ENCODE results near the gene ICAM5.
"Not testable (repeated sequence)": the region's sequence is repeated elsewhere in the genome, so short reads cannot be mapped to it uniquely, and the experiment has no call there.

ICAM5 gene

DNA sequence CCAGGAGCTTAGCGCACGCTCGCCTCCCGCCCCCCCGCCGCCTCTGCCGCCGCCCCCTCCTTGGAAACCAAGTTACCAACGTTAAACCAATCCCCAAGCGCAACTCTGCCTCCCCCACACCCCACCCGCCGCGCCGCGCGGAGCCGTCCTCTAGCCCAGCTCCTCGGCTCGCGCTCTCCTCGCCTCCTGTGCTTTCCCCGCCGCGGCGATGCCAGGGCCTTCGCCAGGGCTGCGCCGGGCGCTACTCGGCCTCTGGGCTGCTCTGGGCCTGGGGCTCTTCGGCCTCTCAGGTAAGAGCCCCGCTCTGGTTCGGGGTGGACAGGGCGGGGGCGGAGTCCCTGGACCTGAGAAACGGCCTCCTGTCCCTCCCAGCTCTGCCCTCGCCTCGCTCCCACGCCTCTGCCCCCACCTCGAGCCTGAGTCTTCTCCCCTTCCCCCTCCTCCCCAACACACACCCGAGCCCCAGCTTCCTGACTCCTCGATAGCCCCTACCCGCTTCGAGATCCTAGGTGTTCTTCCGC lies at the start of gene ICAM5:
TSS of gene ICAM5 (plus strand) at position 117 of the 521 bp plus-strand sequence. CDS start at position 209, 92 bp downstream.
- DNase-seq (ENCODE audit: low read depth), result peak; percentile 31

GRCh38 chr19:10241826-10242449 lies 47.8 kb upstream of the ICAM5 start:
- not testable (repeated sequence) for DNase-seq (ENCODE audit: low read depth)

- no peak for DNase-seq (ENCODE audit: low read depth)
These were observed 46.1 kb upstream of the ICAM5 start for GRCh38 chr19:10243606-10244005.

DNA sequence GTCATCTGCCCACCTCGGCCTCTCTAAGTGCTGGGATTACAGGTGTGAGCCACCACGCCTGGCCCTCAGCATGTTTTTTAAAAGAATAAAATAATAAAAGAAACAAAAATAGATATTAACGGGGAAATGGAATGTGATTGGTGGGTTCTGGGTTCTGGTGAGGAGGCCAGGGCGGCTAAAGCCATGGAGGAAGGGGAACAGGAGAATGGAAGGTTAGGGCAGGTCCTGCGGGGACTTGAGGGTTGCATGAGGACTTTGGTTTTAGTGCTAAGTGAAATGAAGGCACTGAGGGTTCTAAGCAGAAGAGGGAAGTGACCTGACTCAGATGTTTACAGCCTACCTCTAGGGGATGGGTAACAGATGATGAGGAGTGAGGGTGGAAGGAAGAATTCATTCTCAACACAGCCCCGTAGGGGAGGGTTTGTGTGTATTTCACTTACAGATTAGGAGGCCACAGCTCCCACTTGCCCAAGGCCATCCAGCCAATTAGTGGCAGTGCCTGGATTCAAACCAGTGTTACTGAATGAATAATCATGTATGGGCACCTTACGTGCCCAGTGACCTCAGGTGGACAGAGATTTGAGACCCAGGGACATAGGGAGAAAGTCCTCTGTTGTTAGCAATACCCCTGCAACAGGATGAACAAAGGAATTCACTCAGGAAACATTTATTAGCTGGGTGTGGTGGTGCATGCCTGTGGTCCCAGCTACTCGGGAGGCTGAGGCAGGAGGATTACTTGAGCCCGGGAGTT lies 44.4 kb upstream of the ICAM5 start:
- DNase-seq (ENCODE audit: low read depth), result no peak

GRCh38 chr19:10246511-10246910 lies 43.2 kb upstream of the ICAM5 start:
- no peak for DNase-seq (ENCODE audit: low read depth)

GRCh38 chr19:10251792-10252694 lies 37.7 kb upstream of the ICAM5 start, which contains the start of gene MRPL4:
Gene MRPL4, plus strand, starts transcription at chr19:10252214. Its CDS starts 40 bp downstream, at chr19:10252254.
- DNase-seq (ENCODE audit: low read depth), result peak; percentile 95

DNA sequence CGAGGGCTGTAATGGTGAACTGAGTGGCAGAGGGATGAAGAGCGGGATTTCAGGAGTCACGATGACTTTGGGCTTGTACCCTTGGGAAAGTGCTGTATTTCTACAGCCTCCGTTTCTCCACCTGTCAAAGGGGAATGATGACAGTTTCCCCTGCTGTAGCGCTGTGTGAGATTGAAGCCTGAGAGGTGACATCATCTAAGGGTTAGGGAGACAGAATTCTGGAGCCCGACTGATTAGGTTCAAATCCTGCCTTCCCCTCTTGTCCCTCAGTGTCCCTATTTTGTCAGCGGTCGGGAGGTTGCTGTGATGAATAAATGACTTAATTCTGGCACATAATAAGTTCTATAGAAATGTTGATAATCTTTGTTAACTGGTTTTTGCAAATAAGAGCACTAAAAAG lies 37.0 kb upstream of the ICAM5 start:
- no peak for DNase-seq (ENCODE audit: low read depth)

GRCh38 chr19:10254244-10254643 lies 35.5 kb upstream of the ICAM5 start:
- DNase-seq (ENCODE audit: low read depth), result no peak

DNA sequence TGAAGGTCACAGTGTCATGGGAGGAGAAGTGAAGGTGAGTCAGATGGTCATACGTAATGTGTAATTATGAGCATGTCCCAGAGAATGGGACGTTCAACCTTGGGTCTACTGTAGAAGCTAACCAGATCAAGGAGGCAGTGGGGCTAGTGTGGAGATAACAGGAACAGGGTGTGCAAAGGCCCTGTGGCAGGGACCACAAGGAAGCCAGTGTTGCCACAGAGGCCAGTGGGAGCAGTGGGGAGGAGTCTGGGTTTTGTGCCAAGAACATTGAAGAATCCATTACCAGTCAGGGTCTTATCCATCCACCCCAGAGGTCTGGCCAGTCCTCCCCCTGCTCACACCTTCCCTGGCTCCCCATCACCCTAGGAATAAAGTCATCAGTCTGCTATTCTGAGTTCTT lies 34.4 kb upstream of the ICAM5 start:
- DNase-seq (ENCODE audit: low read depth), result no peak

- no peak for DNase-seq (ENCODE audit: low read depth)
These were observed 33.2 kb upstream of the ICAM5 start for GRCh38 chr19:10256551-10256950.

DNA sequence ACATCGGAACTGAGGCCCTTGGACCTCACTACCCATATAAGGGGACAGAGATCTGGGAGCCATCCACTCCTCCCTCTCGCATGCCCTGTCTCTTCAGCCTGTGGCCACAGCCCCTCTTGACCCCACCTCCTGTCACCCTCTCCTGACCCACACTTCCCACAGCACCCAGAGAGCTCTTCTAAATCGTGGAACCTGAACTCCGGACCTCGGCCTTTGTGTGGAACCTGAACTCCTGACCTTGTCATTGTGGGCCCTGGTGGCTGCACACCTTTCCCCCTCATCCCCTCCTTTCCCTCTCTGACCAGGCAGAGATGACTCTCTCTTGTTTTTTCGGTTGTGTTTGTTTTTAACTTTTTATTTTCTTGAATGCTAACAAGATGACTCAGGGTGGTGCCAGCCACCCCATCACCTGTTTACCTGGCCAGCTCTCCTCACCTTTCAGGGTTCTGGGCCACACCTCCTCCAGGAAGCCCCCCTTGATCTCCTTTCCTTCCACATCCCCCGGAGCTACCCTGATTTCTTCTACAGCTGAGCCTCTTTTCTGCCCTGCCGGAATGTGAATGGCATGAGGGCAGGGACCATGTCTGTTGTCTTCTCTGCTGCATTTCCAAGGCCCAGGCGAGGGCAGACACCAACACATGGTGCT lies 32.7 kb upstream of the ICAM5 start:
- no peak for DNase-seq (ENCODE audit: low read depth)

DNA sequence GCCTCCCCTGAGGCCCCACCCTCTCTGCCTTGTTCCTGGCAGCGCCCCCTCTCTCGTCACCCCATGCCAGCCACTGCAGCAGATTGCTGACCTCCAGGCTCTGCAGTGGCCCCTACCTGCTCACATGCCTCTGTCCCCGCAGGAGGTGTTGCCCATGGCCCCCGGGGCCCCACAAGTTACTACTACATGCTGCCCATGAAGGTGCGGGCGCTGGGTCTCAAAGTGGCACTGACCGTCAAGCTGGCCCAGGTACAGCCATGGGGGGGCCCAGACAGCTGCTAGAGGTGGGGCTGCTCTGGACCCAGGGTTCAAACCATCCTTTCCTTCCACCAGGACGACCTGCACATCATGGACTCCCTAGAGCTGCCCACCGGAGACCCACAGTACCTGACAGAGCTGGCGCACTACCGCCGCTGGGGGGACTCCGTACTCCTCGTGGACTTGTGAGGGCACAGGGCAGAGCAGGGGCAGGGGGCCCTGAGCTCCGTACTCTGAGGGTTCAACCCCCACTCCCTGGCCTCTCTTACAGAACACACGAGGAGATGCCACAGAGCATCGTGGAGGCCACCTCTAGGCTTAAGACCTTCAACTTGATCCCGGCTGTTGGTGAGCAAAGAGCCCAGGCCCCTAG lies 31.6 kb upstream of the ICAM5 start:
- no peak for DNase-seq (ENCODE audit: low read depth)

DNA sequence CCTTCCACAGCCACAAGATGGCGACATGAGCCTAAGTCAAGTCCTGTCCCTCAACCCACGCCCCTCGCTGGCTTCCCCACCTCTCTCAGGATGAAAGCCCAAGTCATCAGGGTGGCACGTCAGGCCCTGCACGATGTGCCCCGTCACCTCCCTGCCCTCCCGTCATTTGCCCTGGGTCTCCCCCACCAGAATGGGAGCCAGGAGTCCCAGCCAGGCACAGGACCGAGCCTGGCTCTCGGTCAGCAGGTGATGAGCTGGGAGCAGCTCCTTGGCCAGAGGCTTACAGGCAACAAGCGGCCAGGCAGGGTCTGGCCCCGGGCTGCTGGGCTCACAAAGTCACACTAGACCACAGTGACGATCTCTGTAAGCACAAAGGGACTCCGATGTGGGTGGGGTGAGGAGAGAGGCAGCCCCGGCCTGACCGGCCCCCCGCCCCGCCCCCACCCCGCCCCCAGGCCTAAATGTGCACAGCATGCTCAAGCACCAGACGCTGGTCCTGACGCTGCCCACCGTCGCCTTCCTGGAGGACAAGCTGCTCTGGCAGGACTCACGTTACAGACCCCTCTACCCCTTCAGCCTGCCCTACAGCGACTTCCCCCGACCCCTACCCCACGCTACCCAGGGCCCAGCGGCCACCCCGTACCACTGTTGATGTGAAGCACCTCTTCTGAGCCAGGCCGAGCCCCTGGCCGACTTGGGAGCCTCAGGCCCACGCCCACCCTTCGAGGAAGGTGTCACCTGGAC lies 30.4 kb upstream of the ICAM5 start:
- peak; percentile 60 for DNase-seq (ENCODE audit: low read depth)

DNA sequence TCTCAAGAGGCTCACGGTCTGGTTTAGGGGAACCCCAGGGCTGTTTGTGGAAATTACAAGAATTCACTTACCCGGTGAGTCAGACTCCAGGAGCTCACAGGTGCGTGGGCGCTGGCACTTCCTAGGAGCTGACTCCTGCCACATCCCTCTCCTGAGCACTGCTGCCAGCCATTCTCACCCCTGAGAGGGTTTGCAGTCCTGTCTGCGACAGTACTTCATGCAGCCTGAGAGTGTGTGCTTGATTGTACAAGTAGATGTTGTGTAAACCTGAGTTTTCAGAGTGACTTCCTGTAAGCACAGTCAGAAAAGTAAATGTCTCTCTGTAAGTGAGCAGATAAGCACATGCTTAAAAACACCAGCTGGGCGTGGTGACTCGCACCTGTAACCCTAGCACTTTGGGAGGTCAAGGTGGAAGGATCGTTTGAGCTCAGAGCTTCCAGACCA lies 29.6 kb upstream of the ICAM5 start:
- no peak for DNase-seq (ENCODE audit: low read depth)

GRCh38 chr19:10262771-10263170 lies 27.0 kb upstream of the ICAM5 start:
- DNase-seq (ENCODE audit: low read depth), result no peak

DNA sequence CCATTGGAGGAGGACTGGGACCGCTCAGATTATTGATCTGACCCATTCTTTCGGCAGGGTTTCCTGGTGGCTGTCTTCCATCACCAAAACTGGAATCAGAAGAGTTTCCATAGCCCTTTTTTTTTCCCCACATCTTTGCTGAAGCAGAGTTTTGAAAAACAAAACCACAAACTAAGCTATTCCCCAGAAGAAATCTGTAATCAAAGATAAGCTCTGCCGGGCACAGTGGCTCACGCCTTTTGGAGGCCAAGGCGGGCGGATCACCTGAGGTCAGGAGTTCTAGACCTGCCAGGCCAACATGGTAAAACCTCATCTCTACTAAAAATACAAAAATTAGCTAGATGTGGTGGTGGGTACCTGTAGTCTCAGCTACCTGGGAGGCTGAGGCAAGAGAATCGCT lies 23.0 kb upstream of the ICAM5 start:
- DNase-seq (ENCODE audit: low read depth), result no peak

- DNase-seq (ENCODE audit: low read depth), result no peak
These were observed 21.7 kb upstream of the ICAM5 start for GRCh38 chr19:10268071-10268470.

DNA sequence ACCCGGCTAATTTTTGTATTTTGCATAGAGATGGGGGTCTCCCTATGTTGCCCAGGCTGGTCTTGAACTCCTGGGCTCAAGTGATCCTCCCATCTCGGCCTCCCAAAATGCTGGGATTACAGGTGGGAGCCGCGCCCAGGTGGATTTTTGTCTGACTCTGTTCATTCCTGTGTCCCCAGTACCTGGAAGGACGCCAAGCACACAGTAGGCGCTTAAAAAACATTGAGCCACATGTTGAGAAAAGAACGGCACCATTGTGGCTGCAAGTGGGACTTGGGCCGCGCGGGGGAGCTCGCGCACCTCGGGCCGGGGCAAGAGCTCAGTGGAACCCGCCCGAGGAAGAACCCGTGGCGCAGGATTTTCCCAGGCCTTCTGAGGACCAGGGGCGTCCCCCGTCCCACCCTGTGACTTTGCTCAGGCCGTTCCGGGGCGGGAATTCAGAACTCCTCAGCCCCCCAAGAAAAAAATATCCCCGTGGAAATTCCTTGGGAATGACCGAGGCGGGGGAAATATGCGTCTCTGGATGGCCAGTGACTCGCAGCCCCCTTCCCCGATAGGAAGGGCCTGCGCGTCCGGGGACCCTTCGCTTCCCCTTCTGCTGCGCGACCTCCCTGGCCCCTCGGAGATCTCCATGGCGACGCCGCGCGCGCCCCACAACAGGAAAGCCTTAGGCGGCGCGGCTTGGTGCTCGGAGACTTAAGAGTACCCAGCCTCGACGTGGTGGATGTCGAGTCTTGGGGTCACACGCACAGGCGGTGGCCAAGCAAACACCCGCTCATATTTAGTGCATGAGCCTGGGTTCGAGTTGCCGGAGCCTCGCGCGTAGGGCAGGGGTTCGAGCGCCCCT lies 20.2 kb upstream of the ICAM5 start:
- no peak for DNase-seq (ENCODE audit: low read depth)

- DNase-seq (ENCODE audit: low read depth), result no peak
These were observed 19.6 kb upstream of the ICAM5 start for GRCh38 chr19:10270180-10270615.
